ENCODE results near the gene KRT33A. TPM values are rescaled to one million over a fixed set of nuclear protein-coding genes. Genes with fewer than 3 reads are reported as not detected.

Gene KRT33A
- total RNA-seq, 1 donor from 2014 or later, result not detected

DNA sequence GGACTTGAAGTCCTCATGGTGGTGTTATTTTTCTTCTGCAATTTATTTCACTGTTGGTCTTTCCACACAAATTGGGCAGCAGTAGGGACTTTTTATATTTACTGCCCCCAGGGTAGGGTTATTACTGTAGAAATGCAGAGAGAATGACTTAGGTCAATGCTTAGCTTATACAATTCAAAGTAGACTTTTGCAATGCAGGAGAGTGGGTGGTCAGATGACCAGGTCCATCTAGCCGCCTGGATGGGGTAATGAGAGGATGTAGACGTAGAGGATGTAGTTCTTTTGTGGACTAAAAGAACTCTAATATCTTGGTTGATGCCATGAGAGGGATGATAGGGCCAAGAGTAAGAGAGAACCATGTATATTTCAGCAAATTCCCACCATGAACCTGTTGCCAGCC lies 32.4 kb downstream of the KRT33A start:
- DNase-seq (ENCODE audit: low spot score in 2 of 2, unreplicated experiment in 2 of 2), result no peak
- H3K27me3 Mint-ChIP-seq (ENCODE audit: low read depth), result peaks cover 2% of the 10 kb centered on the region
- TF ChIP-seq CTCF (IDR thresholded peaks at IDR 0.05; ENCODE audit: unreplicated experiment), result no peak
- H3K4me3 Mint-ChIP-seq, result no peak overlapping the region
- H3K36me3 Mint-ChIP-seq, result peaks cover 4% of the 10 kb centered on the region
- H3K4me1 Mint-ChIP-seq, result peaks cover 6% of the 10 kb centered on the region
- H3K9me3 Mint-ChIP-seq, result peaks cover 25% of the 10 kb centered on the region
- H3K27ac Mint-ChIP-seq, result no peak overlapping the region

GRCh38 chr17:41315814-41316445 lies 34.7 kb downstream of the KRT33A start:
- Mint-ChIP-seq H3K36me3 (peaks cover 4% of the 10 kb centered on the region), H3K27ac (no peak overlapping the region), H3K27me3 (ENCODE audit: low read depth) (peaks cover 5% of the 10 kb centered on the region), H3K4me3 (no peak overlapping the region), H3K9me3 (peaks cover 24% of the 10 kb centered on the region), H3K4me1 (no peaks in the 10 kb centered on the region)
- TF ChIP-seq CTCF (IDR thresholded peaks at IDR 0.05; ENCODE audit: unreplicated experiment), result no peak
- DNase-seq (ENCODE audit: low spot score in 2 of 2, unreplicated experiment in 2 of 2), result no peak

DNA sequence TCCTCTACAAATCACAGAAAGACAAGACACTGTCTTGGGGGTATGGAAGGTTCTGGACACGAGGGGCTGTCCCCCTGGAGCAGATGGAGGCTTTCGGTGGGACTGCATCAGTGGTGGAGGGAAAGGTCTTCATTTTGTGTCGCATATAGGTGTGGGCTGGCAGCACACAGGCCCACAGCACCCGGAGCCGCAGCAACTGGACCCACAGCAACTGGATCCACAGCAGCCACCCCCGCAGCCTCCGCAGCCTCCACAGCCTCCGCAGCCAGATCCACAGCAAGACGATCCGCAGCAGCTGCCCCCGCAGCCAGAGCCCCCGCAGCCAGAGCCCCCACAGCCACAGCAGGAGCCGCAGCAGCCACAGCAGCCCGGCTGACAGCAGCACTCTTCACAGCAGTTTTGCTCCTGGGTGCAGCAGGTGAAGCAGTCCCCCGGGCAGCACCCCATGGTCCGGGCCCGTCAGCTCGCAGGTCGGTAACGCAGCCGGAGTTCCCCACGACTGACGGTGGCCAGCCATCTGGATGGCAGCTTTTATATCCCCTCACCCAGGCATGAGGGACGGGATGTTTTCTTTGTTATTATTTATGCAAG lies 35.3 kb downstream of the KRT33A start, which contains the start of gene KRTAP17-1:
Gene KRTAP17-1 (minus strand): TSS at position 507 of the 591 bp plus-strand sequence. CDS start 60 bp downstream, at position 447.
- Mint-ChIP-seq H3K27ac (no peak within 1 kb of the TSS), H3K36me3 (peaks cover 4% of the 10 kb centered on the region), H3K4me1 (no peaks in the 10 kb centered on the region), H3K27me3 (ENCODE audit: low read depth) (peaks cover 5% of the 10 kb centered on the region), H3K4me3 (no peak within 1 kb of the TSS), H3K9me3 (peaks cover 18% of the 10 kb centered on the region)
- TF ChIP-seq CTCF (IDR thresholded peaks at IDR 0.05; ENCODE audit: unreplicated experiment), result no peak
- DNase-seq (ENCODE audit: low spot score in 2 of 2, unreplicated experiment in 2 of 2), result no peak

DNA sequence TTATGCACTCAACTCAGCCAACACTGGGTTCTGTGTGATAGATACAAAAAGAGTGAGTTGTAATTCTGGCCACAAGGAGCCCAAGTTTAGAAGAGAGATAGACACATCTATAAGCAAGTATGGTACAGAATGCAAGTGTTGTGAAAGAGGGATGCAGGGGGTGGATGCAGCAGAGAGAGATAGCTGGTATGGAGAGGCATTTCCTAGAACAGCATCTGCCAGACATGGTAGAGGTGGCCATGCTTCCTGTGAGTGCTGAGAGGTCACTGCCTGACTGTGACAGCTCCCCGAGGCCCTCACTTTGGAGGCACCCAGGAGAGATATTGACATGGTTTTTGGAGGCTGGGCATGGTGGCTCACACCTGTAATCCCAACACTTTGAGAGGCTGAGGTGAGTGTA lies 39.5 kb downstream of the KRT33A start:
- H3K4me1 Mint-ChIP-seq, result no peaks in the 10 kb centered on the region
- no peak overlapping the region for H3K27ac Mint-ChIP-seq
- TF ChIP-seq CTCF (IDR thresholded peaks at IDR 0.05; ENCODE audit: unreplicated experiment), result no peak
- H3K9me3 Mint-ChIP-seq, result no peaks in the 10 kb centered on the region
- H3K36me3 Mint-ChIP-seq, result no peaks in the 10 kb centered on the region
- peaks cover 3% of the 10 kb centered on the region for H3K27me3 Mint-ChIP-seq (ENCODE audit: low read depth)
- H3K4me3 Mint-ChIP-seq, result no peak overlapping the region
- DNase-seq (ENCODE audit: low spot score in 2 of 2, unreplicated experiment in 2 of 2), result no peak

DNA sequence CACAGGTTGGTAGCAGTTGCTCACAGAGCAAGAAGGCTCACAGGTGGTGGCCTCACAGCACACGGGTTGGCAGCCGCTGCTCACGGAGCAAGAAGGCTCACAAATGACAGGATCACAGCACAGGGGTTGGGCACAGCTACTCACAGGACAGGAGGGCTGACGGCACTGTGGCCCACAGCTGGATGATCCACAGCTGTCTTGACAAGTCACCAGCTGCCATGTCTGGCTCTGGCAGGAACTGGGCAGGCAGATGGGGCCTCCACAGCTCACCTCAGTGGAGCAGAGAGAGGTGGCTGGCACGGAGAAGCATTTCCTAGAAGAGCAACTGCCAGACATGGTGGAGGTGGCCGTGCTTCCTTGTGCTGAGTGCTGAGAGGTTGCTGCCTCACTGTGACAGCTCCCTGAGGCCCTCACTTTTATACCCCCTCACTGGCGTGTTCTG lies 41.7 kb downstream of the KRT33A start, which contains the start of gene KRTAP16-1:
Gene KRTAP16-1 (minus strand): TSS at position 392 of the 442 bp plus-strand sequence. CDS start 56 bp downstream, at position 336.
- H3K4me1 Mint-ChIP-seq, result no peaks in the 10 kb centered on the region
- TF ChIP-seq CTCF (IDR thresholded peaks at IDR 0.05; ENCODE audit: unreplicated experiment), result no peak
- peaks cover 2% of the 10 kb centered on the region for H3K27me3 Mint-ChIP-seq (ENCODE audit: low read depth)
- DNase-seq (ENCODE audit: low spot score in 2 of 2, unreplicated experiment in 2 of 2), result no peak
- H3K27ac Mint-ChIP-seq, result no peak within 1 kb of the TSS
- H3K4me3 Mint-ChIP-seq, result no peak within 1 kb of the TSS
- H3K36me3 Mint-ChIP-seq, result no peaks in the 10 kb centered on the region
- no peaks in the 10 kb centered on the region for H3K9me3 Mint-ChIP-seq

All from mesothelial cell of epicardium (in vitro differentiated cells).